NCI-H1417 (cell line): Measurements from ENCODE around the gene SFMBT1.

Experiments used
- DNase-seq, 3 experiments: peaks; one replicate each; lab custom pipeline; 2025; lab: John Stamatoyannopoulos, UW

SFMBT1 gene

GRCh38 chr3:53045518-53046170, at the start of gene SFMBT1:
TSS of gene SFMBT1 (minus strand) at chr3:53046073. CDS start at chr3:52969128, 76,945 bp downstream.
- peak; percentile 57 to 76 (median 75) for DNase-seq

GRCh38 chr3:53092942-53093341, 47.1 kb upstream of the SFMBT1 start:
- no peak for DNase-seq

DNA sequence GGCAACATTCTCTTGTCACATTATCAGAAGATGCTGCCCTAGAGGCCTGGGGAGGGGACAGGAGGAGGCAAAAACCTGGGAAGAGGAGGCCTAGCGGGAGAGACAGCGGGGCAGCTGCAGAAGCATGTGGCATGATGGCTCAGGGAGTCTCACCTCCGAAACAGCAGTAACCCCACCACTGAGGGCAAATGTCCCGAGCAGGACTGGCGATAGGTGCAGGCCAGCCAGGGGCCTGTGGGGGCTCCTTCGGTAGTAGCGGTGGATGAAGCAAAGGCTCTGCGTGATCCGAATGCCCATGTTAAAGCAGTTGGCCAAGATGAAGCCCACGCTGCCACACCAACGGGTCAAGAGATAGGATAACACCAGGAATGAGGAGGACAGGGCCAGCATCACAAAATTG, 46.3 kb upstream of the SFMBT1 start:
- DNase-seq, result no peak

DNA sequence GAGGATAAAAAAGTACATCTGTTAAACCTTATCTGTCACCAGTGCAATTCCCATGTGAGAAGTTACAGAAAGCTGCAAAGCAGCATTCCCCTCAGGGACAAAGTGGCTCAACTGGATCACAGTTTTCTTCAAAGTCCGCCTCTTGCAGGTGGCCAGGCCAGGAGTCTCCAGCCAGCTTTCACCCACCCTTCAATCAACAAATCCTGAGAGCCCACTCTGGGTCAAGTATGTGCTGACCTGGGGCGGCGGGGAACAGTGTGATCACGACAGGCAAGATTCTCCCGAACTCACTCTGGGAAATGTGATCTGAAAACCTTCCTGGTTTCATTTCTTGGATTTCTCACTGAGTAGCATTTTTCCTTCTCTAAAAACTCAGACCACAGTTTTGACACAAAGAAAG, 45.1 kb upstream of the SFMBT1 start:
- DNase-seq, result no peak

GRCh38 chr3:53089511-53089910, 43.6 kb upstream of the SFMBT1 start:
- DNase-seq, result no peak

- DNase-seq, result no peak
Measured at GRCh38 chr3:53085476-53085875, 39.6 kb upstream of the SFMBT1 start.

DNA sequence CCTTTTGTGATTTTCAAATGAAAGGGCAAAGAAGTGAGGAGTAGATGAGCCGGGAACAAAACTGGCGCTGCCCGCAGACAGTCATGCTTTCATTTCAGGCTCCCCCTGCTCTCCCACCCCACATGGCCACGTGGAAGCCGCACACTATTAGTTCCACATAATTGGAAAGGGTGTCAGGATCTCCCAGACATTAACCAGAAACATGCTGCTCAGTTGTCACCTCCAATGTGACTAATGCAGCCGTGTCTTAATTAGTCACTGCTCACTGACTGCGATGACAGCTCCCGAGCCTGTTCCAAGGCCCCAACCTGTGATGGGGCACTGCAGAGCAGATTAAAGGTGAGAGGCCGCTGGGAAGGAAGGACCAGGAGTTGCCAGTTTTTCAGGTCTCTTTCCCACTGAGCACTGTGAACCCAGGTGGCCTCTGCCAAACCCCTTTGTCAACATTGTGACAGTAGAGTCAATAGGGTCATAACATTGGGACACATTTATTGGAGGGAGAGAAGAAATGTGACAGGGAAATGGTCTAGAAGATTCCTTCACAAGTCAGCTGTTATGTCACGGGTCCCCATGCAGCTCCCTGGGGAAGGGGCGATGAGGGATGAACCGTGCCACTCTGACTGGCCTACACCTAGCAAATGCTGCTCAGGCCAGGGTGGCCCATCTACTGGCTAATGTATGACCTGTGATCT, 38.6 kb upstream of the SFMBT1 start:
- DNase-seq, result peak in 1 of 3 experiments; percentile 15

DNA sequence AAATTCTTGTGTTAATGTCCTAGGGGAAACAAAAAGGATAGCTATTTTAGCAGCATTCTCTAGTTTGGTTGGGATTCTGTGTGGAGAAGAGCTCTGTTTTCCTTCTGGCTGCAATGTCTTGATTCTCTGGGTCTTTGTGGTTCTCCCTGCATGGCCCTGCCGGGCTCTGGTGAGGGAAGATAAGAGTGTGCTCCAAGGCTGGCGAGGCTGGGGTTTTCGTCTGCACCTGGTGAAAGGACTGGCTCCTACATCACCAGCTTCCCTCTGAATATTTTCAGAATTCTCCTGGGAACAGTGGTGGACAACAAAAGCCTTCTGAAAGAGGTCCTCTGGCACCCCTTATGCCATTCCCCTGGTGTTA, 38.1 kb upstream of the SFMBT1 start:
- DNase-seq, result no peak

DNA sequence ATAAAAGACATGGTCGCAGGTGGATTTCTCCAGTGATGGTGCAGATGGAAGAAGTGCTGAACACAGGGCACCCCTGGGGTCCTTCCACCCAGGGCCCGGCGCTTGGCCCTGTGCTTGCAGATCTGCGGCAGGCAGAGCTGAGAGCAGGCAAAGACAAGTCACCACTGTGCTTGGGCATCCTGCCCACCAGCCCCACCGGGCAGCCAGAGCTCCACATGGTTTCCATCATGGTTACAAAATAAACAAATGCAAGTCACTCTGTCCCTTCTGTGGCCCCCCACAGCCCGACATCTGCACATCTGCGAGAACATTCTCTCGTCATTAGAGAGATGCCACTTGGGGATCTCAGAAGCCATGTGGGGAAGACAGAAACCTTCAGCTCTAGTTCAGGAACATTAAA, 37.6 kb upstream of the SFMBT1 start:
- peak in 1 of 3 experiments; percentile 4 for DNase-seq

- DNase-seq, result no peak
Measured at GRCh38 chr3:53082736-53083135, 36.9 kb upstream of the SFMBT1 start.

DNA sequence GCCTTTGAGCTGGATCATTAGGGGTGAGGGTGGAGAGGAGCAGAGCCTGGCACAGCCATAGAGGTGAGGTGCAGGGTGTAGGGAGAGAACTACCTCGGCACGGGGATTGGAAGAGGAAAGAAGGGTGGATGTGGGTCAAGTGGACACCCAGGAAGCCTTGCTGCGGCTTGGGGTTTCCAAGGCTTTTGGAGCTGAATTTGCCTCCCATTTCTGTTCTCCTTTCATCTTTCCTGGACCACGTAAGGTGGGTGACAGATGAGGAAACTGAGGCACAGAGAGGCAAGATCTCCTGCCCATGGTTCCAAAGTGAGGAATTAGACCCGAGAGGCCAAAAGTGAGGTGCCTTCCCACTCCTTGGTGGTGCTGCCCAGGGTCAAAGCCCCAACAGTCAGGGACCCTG, 35.4 kb upstream of the SFMBT1 start:
- no peak for DNase-seq

DNA sequence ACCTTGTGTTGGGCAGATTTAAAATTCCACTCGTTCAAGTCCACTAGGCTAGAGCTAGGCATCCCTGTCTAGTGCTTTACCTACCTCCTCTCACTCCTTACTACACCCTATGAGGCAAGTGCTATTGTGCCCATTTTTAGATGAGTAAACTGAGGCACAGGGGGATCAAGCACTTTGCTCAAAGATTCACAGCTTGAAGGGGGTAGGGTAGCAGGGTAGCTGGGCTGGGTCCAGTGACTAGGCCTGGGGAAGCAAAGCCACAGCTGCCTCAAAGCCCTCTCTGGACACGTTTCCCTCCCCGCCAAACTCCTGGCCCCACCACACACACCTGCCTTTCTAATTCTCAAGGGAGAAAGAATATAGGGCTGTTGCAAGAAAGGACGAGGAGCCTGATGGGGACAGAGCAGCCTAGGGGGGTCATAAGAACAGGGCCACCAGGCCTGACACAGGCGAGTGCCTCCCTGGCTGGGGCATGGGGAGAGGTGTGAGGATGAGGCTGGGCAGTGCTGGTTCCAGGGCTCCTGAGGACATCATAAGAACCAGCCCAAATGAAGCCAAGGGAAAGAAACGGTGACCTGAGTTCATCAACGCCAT, 34.8 kb upstream of the SFMBT1 start:
- no peak for DNase-seq

DNA sequence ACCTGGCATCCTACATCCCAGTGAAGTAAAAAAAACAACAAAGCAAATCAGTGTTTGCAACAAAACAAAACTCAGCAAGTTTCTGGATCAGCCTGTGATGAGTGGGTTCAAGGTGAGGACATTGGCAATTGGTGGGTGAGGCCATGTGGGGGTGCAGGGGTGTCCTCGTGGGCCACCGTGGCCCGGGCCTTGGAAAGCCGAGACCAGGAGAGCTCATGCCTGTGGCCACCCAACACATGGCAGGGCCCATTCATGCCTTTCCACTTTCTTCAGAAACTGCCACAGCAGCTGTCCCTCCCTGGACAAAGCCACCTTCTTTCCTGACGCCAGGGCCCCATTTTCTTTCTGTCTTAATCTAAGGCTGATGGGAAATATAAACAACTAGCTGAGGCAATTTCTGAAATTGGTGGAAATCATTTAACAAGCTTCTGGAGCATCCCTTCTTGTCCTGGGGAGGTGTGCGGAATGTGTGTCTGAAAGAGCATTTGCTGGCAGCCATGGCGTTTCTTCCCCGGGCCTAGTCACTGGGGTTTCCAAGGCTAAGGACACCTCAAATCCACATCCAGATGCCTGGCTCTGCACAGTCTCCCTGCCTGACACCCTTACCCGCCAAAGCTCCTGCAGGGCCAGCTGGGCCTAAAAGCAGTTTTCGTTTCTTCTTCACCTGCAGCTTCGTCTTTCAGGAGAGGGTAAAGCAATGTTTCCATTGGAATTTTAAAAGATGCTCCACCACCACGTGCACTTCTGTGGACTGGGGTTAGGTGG, 34.1 kb upstream of the SFMBT1 start:
- no peak for DNase-seq

DNA sequence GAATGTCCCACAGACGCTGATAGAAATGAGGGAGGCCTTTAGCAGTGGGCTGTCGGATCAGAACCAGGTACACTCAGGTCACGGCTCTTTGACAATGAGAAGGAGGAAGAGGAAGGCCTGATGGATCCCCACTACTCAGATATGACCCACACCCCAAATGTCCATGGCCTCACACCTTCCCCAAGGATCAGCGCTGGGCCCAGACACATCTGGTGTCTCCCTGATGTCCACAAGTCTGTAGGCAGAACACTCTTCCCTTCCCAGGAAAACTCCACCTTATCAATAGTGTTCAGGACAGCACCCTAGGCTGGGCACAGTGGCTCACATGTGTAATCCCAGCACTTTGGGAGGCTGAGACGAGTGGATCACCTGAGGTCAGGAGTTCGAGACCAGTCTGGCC, 33.3 kb upstream of the SFMBT1 start:
- DNase-seq, result no peak

DNA sequence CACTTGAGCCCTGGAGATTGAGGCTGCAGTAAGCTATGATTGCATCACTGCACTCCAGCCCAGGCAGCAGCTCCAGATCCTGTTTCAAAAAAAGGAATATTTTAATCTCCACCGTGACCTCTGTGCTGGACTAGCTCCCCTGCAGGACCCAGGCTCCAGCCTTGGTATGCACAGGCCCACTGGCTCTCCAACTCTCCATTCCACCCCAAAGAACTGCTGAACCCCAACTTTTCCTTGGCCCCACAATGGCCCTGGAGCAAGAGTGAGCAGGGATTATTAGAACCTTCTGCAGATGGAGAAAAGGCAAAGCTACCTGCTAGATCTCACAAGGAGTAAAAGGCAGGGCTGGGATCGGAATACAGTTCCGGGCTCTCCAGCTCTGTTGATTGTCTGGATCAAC, 32.8 kb upstream of the SFMBT1 start:
- DNase-seq, result no peak

GRCh38 chr3:53077476-53078220, 31.8 kb upstream of the SFMBT1 start:
- peak in 2 of 3 experiments; percentile 2 for DNase-seq

DNA sequence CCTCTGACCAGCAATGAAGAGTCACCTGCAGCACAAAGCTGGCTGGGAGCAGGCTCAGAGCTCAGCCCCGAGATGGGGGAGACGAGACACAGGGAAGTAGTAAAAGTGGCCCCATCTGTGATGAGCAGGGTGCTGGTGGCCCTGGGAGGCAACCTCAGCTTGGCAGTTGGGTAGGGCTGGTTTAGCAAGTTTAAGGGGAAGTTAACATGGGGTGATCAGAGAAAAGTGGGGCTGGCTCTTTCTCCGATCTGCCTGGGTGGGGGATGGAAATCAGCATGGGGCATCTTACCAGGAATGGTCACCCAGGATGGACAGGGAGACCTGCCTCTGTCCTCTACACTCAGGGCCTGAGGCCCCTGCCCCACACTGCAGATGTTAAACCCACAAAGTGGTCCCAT, 29.9 kb upstream of the SFMBT1 start:
- no peak for DNase-seq

GRCh38 chr3:53074761-53075742, 29.2 kb upstream of the SFMBT1 start:
- DNase-seq, result peak in 1 of 3 experiments; percentile 6

DNA sequence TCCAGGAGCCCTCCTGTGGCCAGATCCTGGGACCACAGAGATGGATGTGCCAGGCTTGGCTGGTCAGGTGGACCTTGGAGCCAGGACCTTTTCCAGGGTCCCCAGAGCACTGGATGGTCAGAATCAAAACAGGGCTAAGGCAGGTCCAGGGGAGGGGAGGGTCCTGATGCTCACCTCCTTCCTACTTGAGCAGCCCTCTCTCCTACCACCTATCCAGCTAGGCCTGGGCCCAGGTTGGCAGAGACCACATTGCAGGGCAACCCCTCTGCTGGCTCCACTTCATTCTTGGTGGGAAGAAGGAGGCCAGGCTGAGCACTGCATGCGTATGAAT, 28.5 kb upstream of the SFMBT1 start:
- DNase-seq, result no peak

- DNase-seq, result peak in 1 of 3 experiments; percentile 7
Measured at GRCh38 chr3:53073553-53074365, 27.9 kb upstream of the SFMBT1 start.
